Caco-2 (cell line): Measurements from ENCODE around the gene LGALS14. TPM values are rescaled to one million over a fixed set of nuclear protein-coding genes. Genes with fewer than 3 reads are reported as not detected.

ENCODE experiments used
- BruUV-seq: library from RNA; stranded (reverse); fragments of 400-500 nt; replicated peaks from 2 replicates; lab custom pipeline; 2021; lab: Mats Ljungman, UMichigan
- CTCF ChIA-PET: fragments of 300-600 bp; sonication (Branson Sonifier 250); formaldehyde crosslinking; loops from one replicate; lab custom pipeline; 2022; ENCODE audit warnings: antibody characterized with exemption; lab: Charles Lee
- POLR2A ChIA-PET: fragments of 300-600 bp; sonication (Branson Sonifier 250); formaldehyde crosslinking; loops from one replicate; lab custom pipeline; 2022; ENCODE audit warnings: antibody characterized with exemption; lab: Charles Lee
- DNase-seq, 2 experiments: peaks; one replicate each; pipeline versions ENCODE4 v3.0.0 to v3.0.0-alpha.2; 2020 to 2022
- H3K27me3 ChIP-seq: replicated peaks from 2 replicates; pipeline ENCODE4 v1.6.0; 2011; ENCODE audit warnings: low read length; ENCODE audit not compliant: control insufficient read depth, insufficient read depth
- H3K36me3 ChIP-seq: 2 replicates; pipeline ENCODE4 v1.5.1; 2011; ENCODE audit warnings: low read length; ENCODE audit not compliant: control insufficient read depth, insufficient read depth
- H3K4me1 ChIP-seq: fragments of 250-450 bp; sonication (Bioruptor Pico); 2 replicates; pipeline ENCODE4 v1.5.1; 2020; ENCODE audit warnings: mild to moderate bottlenecking
- H3K4me3 ChIP-seq: 2 replicates; pipeline ENCODE4 v1.5.1; 2011; ENCODE audit warnings: low read depth, mild to moderate bottlenecking, control low read depth, low read length
- H3K9me3 ChIP-seq: fragments of 250-450 bp; sonication (Bioruptor Pico); 2 replicates; pipeline ENCODE4 v1.5.1; 2020; ENCODE audit warnings: mild to moderate bottlenecking, moderate library complexity
- H3K27ac Mint-ChIP-seq: one replicate; pipeline ENCODE4 v1.8.0; 2022; ENCODE audit warnings: mixed read lengths; ENCODE audit not compliant: unreplicated experiment
- H3K27me3 Mint-ChIP-seq: one replicate; pipeline ENCODE4 v1.8.0; 2022; ENCODE audit warnings: mixed read lengths; ENCODE audit not compliant: insufficient read depth, unreplicated experiment
- H3K36me3 Mint-ChIP-seq: one replicate; pipeline ENCODE4 v1.8.0; 2022; ENCODE audit warnings: mild to moderate bottlenecking, mixed read lengths; ENCODE audit not compliant: insufficient read depth, unreplicated experiment
- H3K4me1 Mint-ChIP-seq: one replicate; pipeline ENCODE4 v1.8.0; 2022; ENCODE audit warnings: low read depth, mixed read lengths; ENCODE audit not compliant: unreplicated experiment
- H3K4me3 Mint-ChIP-seq: one replicate; pipeline ENCODE4 v1.8.0; 2022; ENCODE audit warnings: mild to moderate bottlenecking, moderate library complexity, mixed read lengths; ENCODE audit not compliant: unreplicated experiment
- H3K9me3 Mint-ChIP-seq: one replicate; pipeline ENCODE4 v1.8.0; 2022; ENCODE audit warnings: mixed read lengths; ENCODE audit not compliant: unreplicated experiment
- CTCF ChIP-seq, 2 experiments: fragments of 200-600 bp in 1 of 2; IDR thresholded peaks; 1 replicate in 1 of 2; 2 replicates in 1 of 2; pipeline versions ENCODE4 v1.5.1 to v1.8.0; 2011 to 2022; ENCODE audit warnings: antibody characterized with exemption in 1 of 2, control low read depth in 1 of 2, inconsistent platforms in 1 of 2, low read depth in 1 of 2, low read length in 1 of 2, mild to moderate bottlenecking in 1 of 2, moderate library complexity in 1 of 2; ENCODE audit not compliant: insufficient read depth in 1 of 2, severe bottlenecking in 1 of 2, unreplicated experiment in 1 of 2
- intact Hi-C: fragments of 100-400 bp; cut with micrococcal nuclease; formaldehyde crosslinking; loops from one replicate; pipeline ENCODE4 v1.10.0; 2022; ENCODE audit not compliant: unreplicated experiment
- total RNA-seq: library from RNA; stranded (reverse); gene quantifications from 2 replicates; pipeline ENCODE4 v1.2.3, GENCODE V29; 2022

Gene LGALS14
- total RNA-seq, 1 experiment from 2014 or later: 1.2 TPM

GRCh38 chr19:39679056-39679790 lies 25.1 kb upstream of the LGALS14 start:
- DNase-seq: no peak
- no peaks in the 10 kb centered on the region for H3K9me3 ChIP-seq
- Mint-ChIP-seq H3K4me3 (no peak overlapping the region), H3K4me1 (no peaks in the 10 kb centered on the region), H3K9me3 (no peaks in the 10 kb centered on the region), H3K27ac (no peak overlapping the region), H3K27me3 (peaks cover 11% of the 10 kb centered on the region), H3K36me3 (no peaks in the 10 kb centered on the region)
- no peak for TF ChIP-seq CTCF (IDR thresholded peaks at IDR 0.05; ENCODE audit: insufficient read depth in 1 of 2, low read depth in 1 of 2, low read length in 1 of 2, severe bottlenecking in 1 of 2, unreplicated experiment in 1 of 2)
- intact Hi-C loops: loop anchor here (2.0 to 10.0 kb wide), 2 partner anchors 86 to 166 kb away; no protein-coding TSS in a partner anchor
- POLR2A ChIA-PET: no interaction called here
- CTCF ChIA-PET: no interaction called here
- no peaks in the 10 kb centered on the region for H3K4me1 ChIP-seq
- H3K4me3 ChIP-seq: no peak overlapping the region
- BruUV-seq: no TSS peak
- no peaks in the 10 kb centered on the region for H3K36me3 ChIP-seq
- no peaks in the 10 kb centered on the region for H3K27me3 ChIP-seq

- intact Hi-C loops: loop anchor here (2.0 to 10.0 kb wide), 2 partner anchors 85 to 165 kb away; no protein-coding TSS in a partner anchor
- ChIA-PET CTCF (no interaction called here), POLR2A (no interaction called here)
- Mint-ChIP-seq H3K36me3 (no peaks in the 10 kb centered on the region), H3K4me1 (no peaks in the 10 kb centered on the region), H3K9me3 (no peaks in the 10 kb centered on the region), H3K27me3 (peaks cover 11% of the 10 kb centered on the region), H3K27ac (no peak overlapping the region), H3K4me3 (no peak overlapping the region)
- BruUV-seq: no TSS peak
- Histone ChIP-seq H3K9me3 (no peaks in the 10 kb centered on the region), H3K4me3 (no peak overlapping the region), H3K27me3 (no peaks in the 10 kb centered on the region), H3K4me1 (no peaks in the 10 kb centered on the region), H3K36me3 (no peaks in the 10 kb centered on the region)
- no peak for TF ChIP-seq CTCF (IDR thresholded peaks at IDR 0.05; ENCODE audit: insufficient read depth in 1 of 2, low read depth in 1 of 2, low read length in 1 of 2, severe bottlenecking in 1 of 2, unreplicated experiment in 1 of 2)
- DNase-seq: no peak
Observed at GRCh38 chr19:39679791-39680168, 24.5 kb upstream of the LGALS14 start.

DNA sequence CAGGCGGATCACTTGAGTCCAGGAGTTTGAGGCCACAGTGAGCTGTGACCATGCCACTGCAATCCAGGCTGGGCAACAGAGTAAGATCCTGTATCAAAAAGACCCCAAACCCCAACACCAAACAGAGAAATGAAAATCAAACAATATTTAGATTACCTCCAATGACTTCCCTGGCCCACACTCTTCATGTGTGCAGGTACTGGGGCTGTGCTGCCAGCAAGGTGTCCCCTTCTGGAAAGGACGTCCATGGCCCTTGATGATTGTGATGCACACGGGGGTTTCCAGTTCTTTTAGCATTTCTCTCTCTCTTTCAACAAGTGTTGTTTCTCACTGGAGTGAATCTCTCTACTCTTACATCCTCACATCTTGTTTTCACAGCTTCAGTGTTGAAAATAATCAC lies 23.7 kb upstream of the LGALS14 start:
- Mint-ChIP-seq H3K36me3 (no peaks in the 10 kb centered on the region), H3K27ac (no peak overlapping the region), H3K4me3 (no peak overlapping the region), H3K27me3 (peaks cover 11% of the 10 kb centered on the region), H3K4me1 (no peaks in the 10 kb centered on the region), H3K9me3 (peaks cover 2% of the 10 kb centered on the region)
- CTCF ChIA-PET: no interaction called here
- no peaks in the 10 kb centered on the region for H3K9me3 ChIP-seq
- intact Hi-C loops: no loop called here
- no peak for TF ChIP-seq CTCF (IDR thresholded peaks at IDR 0.05; ENCODE audit: insufficient read depth in 1 of 2, low read depth in 1 of 2, low read length in 1 of 2, severe bottlenecking in 1 of 2, unreplicated experiment in 1 of 2)
- POLR2A ChIA-PET: no interaction called here
- no peaks in the 10 kb centered on the region for H3K4me1 ChIP-seq
- H3K36me3 ChIP-seq: no peaks in the 10 kb centered on the region
- H3K4me3 ChIP-seq: no peak overlapping the region
- H3K27me3 ChIP-seq: no peaks in the 10 kb centered on the region
- no TSS peak for BruUV-seq
- no peak for DNase-seq
